Gastroesophageal sphincter (tissue), 3 donors: Measurements from ENCODE around the gene APPL2.

ENCODE experiments used
- EP300 ChIP-seq: sonication (generic); formaldehyde crosslinking; IDR thresholded peaks from one replicate; pipeline ENCODE4 v1.6.1; 2017; ENCODE audit warnings: antibody characterized with exemption, mild to moderate bottlenecking
- POLR2A ChIP-seq, 2 donors: fragments of 450-650 bp; IDR thresholded peaks; one replicate each; pipeline ENCODE4 v1.6.1; 2017; ENCODE audit warnings: antibody characterized with exemption in 2 of 2, mild to moderate bottlenecking in 2 of 2, moderate library complexity in 1 of 2
- POLR2AphosphoS5 ChIP-seq: sonication (generic); formaldehyde crosslinking; IDR thresholded peaks from one replicate; pipeline ENCODE4 v1.6.1; 2017; ENCODE audit warnings: antibody characterized with exemption
- TF ChIP-seq, protein P1 (sequence below), 4 experiments: fragments of 200-600 bp in 2 of 4; fragments of 450-650 bp in 2 of 4; sonication (generic) in 1 of 4; IDR thresholded peaks; one replicate each; pipeline ENCODE4 v1.5.1; 2017 to 2019; ENCODE audit warnings: antibody characterized with exemption in 4 of 4, mild to moderate bottlenecking in 2 of 4, moderate library complexity in 2 of 4

DNA sequence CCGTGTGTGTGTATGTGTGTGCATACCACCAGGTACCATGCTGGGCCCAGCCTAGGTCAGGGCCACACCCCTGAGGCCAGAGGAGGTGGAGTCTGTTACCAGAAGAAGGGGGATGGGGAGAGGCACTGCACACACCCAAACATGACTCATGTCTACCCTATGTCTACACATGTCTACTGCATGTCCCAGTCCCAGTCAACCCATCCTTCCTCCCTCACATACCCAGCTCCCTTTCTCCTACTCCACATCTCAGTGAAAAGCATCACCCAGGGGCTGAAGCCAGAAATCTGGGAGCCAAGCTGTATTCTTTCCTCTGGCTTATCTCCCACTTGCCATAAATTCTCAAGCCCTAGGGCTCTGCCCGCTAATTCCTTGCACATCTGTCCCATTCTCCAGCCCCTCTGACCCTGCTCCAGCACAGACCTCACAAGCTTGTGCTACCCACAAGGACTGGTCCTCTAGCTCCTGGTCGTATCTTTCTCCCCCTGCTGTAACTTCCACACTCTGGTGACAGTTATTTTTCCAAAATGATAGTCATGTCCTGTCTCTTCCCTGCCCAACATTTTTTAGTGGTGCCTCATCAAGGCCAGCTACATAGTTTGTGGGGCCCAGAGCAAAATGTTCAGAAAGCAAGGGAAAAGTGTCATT lies 18.0 kb upstream of the APPL2 start:
- TF ChIP-seq, protein P1, sequence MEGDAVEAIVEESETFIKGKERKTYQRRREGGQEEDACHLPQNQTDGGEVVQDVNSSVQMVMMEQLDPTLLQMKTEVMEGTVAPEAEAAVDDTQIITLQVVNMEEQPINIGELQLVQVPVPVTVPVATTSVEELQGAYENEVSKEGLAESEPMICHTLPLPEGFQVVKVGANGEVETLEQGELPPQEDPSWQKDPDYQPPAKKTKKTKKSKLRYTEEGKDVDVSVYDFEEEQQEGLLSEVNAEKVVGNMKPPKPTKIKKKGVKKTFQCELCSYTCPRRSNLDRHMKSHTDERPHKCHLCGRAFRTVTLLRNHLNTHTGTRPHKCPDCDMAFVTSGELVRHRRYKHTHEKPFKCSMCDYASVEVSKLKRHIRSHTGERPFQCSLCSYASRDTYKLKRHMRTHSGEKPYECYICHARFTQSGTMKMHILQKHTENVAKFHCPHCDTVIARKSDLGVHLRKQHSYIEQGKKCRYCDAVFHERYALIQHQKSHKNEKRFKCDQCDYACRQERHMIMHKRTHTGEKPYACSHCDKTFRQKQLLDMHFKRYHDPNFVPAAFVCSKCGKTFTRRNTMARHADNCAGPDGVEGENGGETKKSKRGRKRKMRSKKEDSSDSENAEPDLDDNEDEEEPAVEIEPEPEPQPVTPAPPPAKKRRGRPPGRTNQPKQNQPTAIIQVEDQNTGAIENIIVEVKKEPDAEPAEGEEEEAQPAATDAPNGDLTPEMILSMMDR (IDR thresholded peaks at IDR 0.05) = no peak
- TF ChIP-seq POLR2A (IDR thresholded peaks at IDR 0.05) (no peak), POLR2AphosphoS5 (no peak), EP300 (no peak)
